Loucy (cell line): ENCODE results near the gene ARID1B.
A peak's percentile ranks its signal among the peaks of the same experiment; 100 is the strongest.

Experiments
- H2AFZ ChIP-seq: fragments of 200-600 bp; sonication (generic); 2 replicates; pipeline ENCODE4 v1.6.0; 2016; ENCODE audit warnings: antibody characterized with exemption, mild to moderate bottlenecking, low read length, moderate library complexity
- H3F3A ChIP-seq: fragments of 200-600 bp; 2 replicates; pipeline ENCODE4 v1.6.0; 2016; ENCODE audit warnings: antibody characterized with exemption, low read depth, mild to moderate bottlenecking
- H3K27me3 ChIP-seq: fragments of 200-600 bp; sonication (generic); 2 replicates; pipeline ENCODE4 v1.6.1; 2014; ENCODE audit warnings: low read length, mild to moderate bottlenecking; ENCODE audit not compliant: insufficient read depth, poor library complexity, severe bottlenecking
- H3K36me3 ChIP-seq: fragments of 200-600 bp; sonication (generic); 2 replicates; pipeline ENCODE4 v1.6.1; 2016; ENCODE audit warnings: low read length; ENCODE audit not compliant: insufficient read depth
- H3K4me1 ChIP-seq: fragments of 200-600 bp; sonication (generic); 2 replicates; pipeline ENCODE4 v1.5.1; 2014; ENCODE audit warnings: low read length, mild to moderate bottlenecking; ENCODE audit not compliant: insufficient read depth, poor library complexity, severe bottlenecking
- H3K4me2 ChIP-seq: fragments of 200-600 bp; sonication (generic); 2 replicates; pipeline ENCODE4 v1.6.0; 2014; ENCODE audit warnings: antibody characterized with exemption, low read length, low read depth, mild to moderate bottlenecking; ENCODE audit not compliant: poor library complexity, severe bottlenecking
- H3K4me3 ChIP-seq: fragments of 200-600 bp; sonication (generic); 2 replicates; pipeline ENCODE4 v1.5.1; 2014; ENCODE audit warnings: low read length, mild to moderate bottlenecking, mixed read lengths; ENCODE audit not compliant: poor library complexity, severe bottlenecking
- H3K79me2 ChIP-seq: fragments of 200-600 bp; sonication (generic); 2 replicates; pipeline ENCODE4 v1.6.1; 2014; ENCODE audit warnings: low read length; ENCODE audit not compliant: insufficient read depth
- H3K9ac ChIP-seq: fragments of 200-600 bp; sonication (generic); 2 replicates; pipeline ENCODE4 v1.6.0; 2014; ENCODE audit warnings: mild to moderate bottlenecking, low read depth, low read length, moderate library complexity; ENCODE audit not compliant: poor library complexity, severe bottlenecking
- H3K9me2 ChIP-seq: fragments of 200-600 bp; sonication (generic); replicated peaks from 2 replicates; pipeline ENCODE4 v1.6.1; 2016; ENCODE audit warnings: low read depth, low read length, mixed read lengths
- H3K9me3 ChIP-seq: fragments of 200-600 bp; sonication (generic); 2 replicates; pipeline ENCODE4 v1.6.1; 2014; ENCODE audit warnings: mild to moderate bottlenecking, antibody characterized with exemption, low read length, low read depth; ENCODE audit not compliant: insufficient read depth
- H4K20me1 ChIP-seq: fragments of 200-600 bp; sonication (generic); 2 replicates; pipeline ENCODE4 v1.6.0; 2014; ENCODE audit warnings: antibody characterized with exemption, low read length, mild to moderate bottlenecking; ENCODE audit not compliant: insufficient read depth, poor library complexity, severe bottlenecking
- CTCF ChIP-seq: fragments of 200-600 bp; sonication (generic); conservative IDR thresholded peaks from 2 replicates; pipeline ENCODE4 v1.5.1; 2014; ENCODE audit warnings: mild to moderate bottlenecking, antibody characterized with exemption, low read length
- EZH2phosphoT487 ChIP-seq: fragments of 200-600 bp; IDR thresholded peaks from 2 replicates; pipeline ENCODE4 v1.6.1; 2018; ENCODE audit warnings: antibody characterized with exemption, mild to moderate bottlenecking, moderate library complexity, borderline replicate concordance

ARID1B gene

GRCh38 chr6:156988276-156989158, 211.3 kb downstream of the ARID1B start:
- no peaks in the 10 kb centered on the region for H3F3A ChIP-seq
- no peaks in the 10 kb centered on the region; the same call in 1 of the 2 replicates for H3K36me3 ChIP-seq
- no peak overlapping the region for H2AFZ ChIP-seq
- no peak overlapping the region for H3K4me3 ChIP-seq
- H3K27me3 ChIP-seq: no peaks in the 10 kb centered on the region
- no peak overlapping the region for H3K9ac ChIP-seq
- no peaks in the 10 kb centered on the region for H3K9me3 ChIP-seq
- peaks cover 100% of the 10 kb centered on the region for H3K79me2 ChIP-seq
- peaks cover 16% of the 10 kb centered on the region for H3K4me1 ChIP-seq
- peak overlapping the region; percentile 2 for H3K4me2 ChIP-seq
- peaks cover 65% of the 10 kb centered on the region for H4K20me1 ChIP-seq
- H3K9me2 ChIP-seq: no peaks in the 10 kb centered on the region
- TF ChIP-seq EZH2phosphoT487 (no peak), CTCF (no peak)

GRCh38 chr6:156989159-156989806, 212.1 kb downstream of the ARID1B start:
- Histone ChIP-seq H3K79me2 (peaks cover 100% of the 10 kb centered on the region), H3K4me1 (peaks cover 15% of the 10 kb centered on the region), H3F3A (no peaks in the 10 kb centered on the region), H3K4me2 (no peak overlapping the region), H3K9ac (no peak overlapping the region), H3K9me2 (no peaks in the 10 kb centered on the region), H4K20me1 (peaks cover 65% of the 10 kb centered on the region), H3K27me3 (no peaks in the 10 kb centered on the region), H3K9me3 (no peaks in the 10 kb centered on the region), H3K36me3 (no peaks in the 10 kb centered on the region; the same call in 1 of the 2 replicates), H2AFZ (no peak overlapping the region), H3K4me3 (no peak overlapping the region)
- TF ChIP-seq EZH2phosphoT487 (no peak), CTCF (no peak)

GRCh38 chr6:156992020-156992804, 215.0 kb downstream of the ARID1B start:
- Histone ChIP-seq H3K79me2 (peaks cover 100% of the 10 kb centered on the region), H3K4me2 (no peak overlapping the region)

More at GRCh38 chr6:156992020-156992804, 215.0 kb downstream of the ARID1B start:
- no peak overlapping the region for H2AFZ ChIP-seq
- H3K9ac ChIP-seq: no peak overlapping the region
- H4K20me1 ChIP-seq: peaks cover 68% of the 10 kb centered on the region
- no peaks in the 10 kb centered on the region for H3K9me2 ChIP-seq
- H3F3A ChIP-seq: no peaks in the 10 kb centered on the region
- no peaks in the 10 kb centered on the region for H3K9me3 ChIP-seq
- H3K4me1 ChIP-seq: peaks cover 13% of the 10 kb centered on the region
- no peaks in the 10 kb centered on the region; the same call in 1 of the 2 replicates for H3K36me3 ChIP-seq
- no peaks in the 10 kb centered on the region for H3K27me3 ChIP-seq
- TF ChIP-seq EZH2phosphoT487 (no peak), CTCF (no peak)
- no peak overlapping the region for H3K4me3 ChIP-seq
